Effector memory CD8-positive, alpha-beta T cell (primary cell): ENCODE results near the gene CHI3L1.

Experiments used
- ATAC-seq: fragments of 150-1000 bp; cut with Tn5 transposase; replicated peaks from 2 replicates; pipeline ENCODE4 v1.10.0; 2021; ENCODE audit warnings: mild to moderate bottlenecking, moderate library complexity
- DNase-seq, 3 experiments: peaks; one replicate each; pipeline ENCODE4 v3.0.0; 2021
- H3K27ac Mint-ChIP-seq, 2 donors: one replicate each; pipeline ENCODE4 v1.8.0; 2022; ENCODE audit warnings: mild to moderate bottlenecking in 2 of 2, mixed read lengths in 2 of 2, moderate library complexity in 2 of 2
- H3K27me3 Mint-ChIP-seq, 2 donors: one replicate each; pipeline ENCODE4 v1.8.0; 2022; ENCODE audit warnings: mixed read lengths in 2 of 2
- H3K36me3 Mint-ChIP-seq: one replicate; pipeline ENCODE4 v1.8.0; 2022; ENCODE audit warnings: mild to moderate bottlenecking, moderate library complexity, mixed read lengths; ENCODE audit not compliant: insufficient read depth
- H3K4me1 Mint-ChIP-seq, 2 donors: one replicate each; pipeline ENCODE4 v1.8.0; 2022; ENCODE audit warnings: low read depth in 2 of 2, mixed read lengths in 2 of 2
- H3K4me3 Mint-ChIP-seq, 2 donors: one replicate each; pipeline ENCODE4 v1.8.0; 2022; ENCODE audit warnings: mild to moderate bottlenecking in 2 of 2, mixed read lengths in 2 of 2, moderate library complexity in 2 of 2
- H3K9me3 Mint-ChIP-seq, 2 donors: one replicate each; pipeline ENCODE4 v1.8.0; 2022; ENCODE audit warnings: mixed read lengths in 2 of 2

Gene CHI3L1

DNA sequence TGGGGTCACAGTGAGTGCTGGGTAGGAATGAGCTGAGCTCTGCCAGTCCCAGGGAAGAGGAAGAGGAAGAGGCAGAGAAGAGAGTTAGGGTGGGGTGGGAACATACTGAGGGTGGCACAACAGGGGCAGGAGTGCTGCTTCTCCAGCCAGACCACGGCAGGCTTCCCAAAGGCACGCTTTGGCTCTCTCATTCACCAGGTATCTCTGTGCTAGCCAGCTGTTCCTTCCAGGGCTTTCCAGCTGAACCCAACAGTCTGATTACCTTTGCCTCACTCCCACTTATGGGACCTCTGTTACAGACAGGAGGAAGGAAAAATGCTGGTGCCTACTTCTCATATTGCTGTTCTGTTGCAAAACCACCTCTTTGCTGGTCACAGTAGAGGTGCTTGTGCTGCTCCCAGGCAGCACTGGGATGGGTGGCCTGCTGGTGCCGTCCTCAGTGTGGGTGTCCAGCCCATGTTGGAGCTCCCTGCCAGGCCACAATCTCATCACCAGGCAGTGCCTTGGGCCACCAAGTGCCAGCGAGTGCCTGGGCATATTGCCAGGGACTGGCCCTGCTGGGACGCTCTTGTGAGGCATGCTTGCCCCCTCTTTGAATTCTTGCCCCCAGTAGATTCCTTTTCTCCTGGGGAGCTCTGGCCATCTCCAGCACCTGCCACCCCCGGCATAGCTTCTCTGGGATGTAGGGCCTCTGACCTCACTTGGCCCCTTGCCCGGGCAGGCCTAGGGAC is 56.8 kb downstream of the CHI3L1 start:
- Mint-ChIP-seq H3K36me3 (no peaks in the 10 kb centered on the region), H3K9me3 (no peaks in the 10 kb centered on the region), H3K27ac (no peak overlapping the region), H3K4me3 (no peak overlapping the region), H3K27me3 (peaks cover 62 to 84% of the 10 kb centered on the region in 2 donors), H3K4me1 (peaks cover 6 to 11% of the 10 kb centered on the region in 2 donors)
- no peak for ATAC-seq
- DNase-seq = no peak
